A673 (cell line): Measurements from ENCODE around the gene MRRF.

Experiments used
- CTCF ChIP-seq: fragments of 300-800, 200-600 bp; sonication (generic); conservative IDR thresholded peaks from 2 replicates; pipeline ENCODE4 v1.5.1; 2017; ENCODE audit warnings: low read depth, mild to moderate bottlenecking, antibody characterized with exemption, low read length, moderate library complexity, mixed read lengths
- EZH2 ChIP-seq: fragments of 200-600 bp; sonication (generic); IDR thresholded peaks from 2 replicates; pipeline ENCODE4 v1.6.1; 2017; ENCODE audit warnings: borderline replicate concordance, low read depth, mild to moderate bottlenecking, mixed read lengths, antibody characterized with exemption, low read length; ENCODE audit not compliant: poor library complexity, severe bottlenecking

- TF ChIP-seq CTCF (no peak), EZH2 (no peak)
These were observed 90.7 kb downstream of the MRRF start for GRCh38 chr9:122355336-122355875.
